Measurements from ENCODE around the gene ASB1.

The ASB1 gene

GRCh38 chr2:238498188-238498587, 71.5 kb downstream of the ASB1 start:
- DNase-seq, result no peak

GRCh38 chr2:238498691-238499295, 72.1 kb downstream of the ASB1 start:
- no peak for DNase-seq

GRCh38 chr2:238499731-238500580, 73.2 kb downstream of the ASB1 start:
- DNase-seq, result no peak

GRCh38 chr2:238501311-238501710, 74.6 kb downstream of the ASB1 start:
- no peak for DNase-seq
